GM23248 (cell line): ENCODE data around the gene CANT1.

Experiments
- EZH2 ChIP-seq: fragments of 200-600 bp; sonication (generic); IDR thresholded peaks from 2 replicates; pipeline ENCODE4 v1.6.1; 2018; ENCODE audit warnings: antibody characterized with exemption, mild to moderate bottlenecking; ENCODE audit not compliant: insufficient read depth, poor library complexity, severe bottlenecking
- EZH2phosphoT487 ChIP-seq: fragments of 200-600 bp; sonication (generic); IDR thresholded peaks from 2 replicates; pipeline ENCODE4 v1.6.1; 2018; ENCODE audit warnings: antibody characterized with exemption, moderate library complexity, mild to moderate bottlenecking, low read depth; ENCODE audit not compliant: insufficient read depth

- TF ChIP-seq EZH2 = no peak
- no peak for TF ChIP-seq EZH2phosphoT487
These were observed 22.8 kb downstream of the CANT1 start for GRCh38 chr17:78986649-78987328.
